GM23338 (cell line): Measurements from ENCODE around the gene ZNF83. TPM values are rescaled to one million over a fixed set of nuclear protein-coding genes. Genes with fewer than 3 reads are reported as not detected.
A peak's percentile ranks its signal among the peaks of the same experiment; 100 is the strongest.

Experiments used
- ATAC-seq: fragments of 200-7000 bp; cut with Tn5 transposase; 3 replicates; pipeline ENCODE4 v1.9.1; 2020
- DNase-seq: peaks from one replicate; pipeline ENCODE4 v3.0.0-alpha.2; 2015; ENCODE audit warnings: low spot score
- H2AFZ ChIP-seq: fragments of 200-600 bp; sonication (generic); 2 replicates; pipeline ENCODE4 v1.8.0; 2016; ENCODE audit warnings: antibody characterized with exemption, mild to moderate bottlenecking, moderate library complexity
- H3F3A ChIP-seq: fragments of 200-600 bp; sonication (generic); replicated peaks from 2 replicates; pipeline ENCODE4 v1.8.0; 2017; ENCODE audit warnings: antibody characterized with exemption, mixed run types, low read depth
- H3K27ac ChIP-seq: fragments of 200-600 bp; sonication (generic); 2 replicates; pipeline ENCODE4 v1.6.1; 2016; ENCODE audit warnings: low read depth
- H3K27me3 ChIP-seq: fragments of 200-600 bp; sonication (generic); 2 replicates; pipeline ENCODE4 v1.8.0; 2016; ENCODE audit warnings: mild to moderate bottlenecking, mixed run types, moderate library complexity; ENCODE audit not compliant: insufficient read depth
- H3K36me3 ChIP-seq: fragments of 200-600 bp; sonication (generic); 2 replicates; pipeline ENCODE4 v1.8.0; 2016; ENCODE audit warnings: mild to moderate bottlenecking; ENCODE audit not compliant: insufficient read depth
- H3K4me1 ChIP-seq: fragments of 200-600 bp; sonication (generic); 2 replicates; pipeline ENCODE4 v1.8.0; 2016; ENCODE audit warnings: mild to moderate bottlenecking, moderate library complexity; ENCODE audit not compliant: insufficient read depth
- H3K4me2 ChIP-seq: fragments of 200-600 bp; sonication (generic); 2 replicates; pipeline ENCODE4 v1.7.1; 2017; ENCODE audit warnings: mixed run types
- H3K4me3 ChIP-seq: fragments of 200-600 bp; sonication (generic); 2 replicates; pipeline ENCODE4 v1.6.1; 2016; ENCODE audit warnings: mixed run types
- H3K79me2 ChIP-seq: fragments of 200-600 bp; sonication (generic); replicated peaks from 2 replicates; pipeline ENCODE4 v1.8.0; 2017; ENCODE audit warnings: mild to moderate bottlenecking; ENCODE audit not compliant: insufficient read depth
- H3K9me2 ChIP-seq: fragments of 200-600 bp; sonication (generic); 2 replicates; pipeline ENCODE4 v1.8.0; 2017; ENCODE audit not compliant: insufficient read depth
- H4K20me1 ChIP-seq: fragments of 200-600 bp; sonication (generic); replicated peaks from 2 replicates; pipeline ENCODE4 v1.8.0; 2017; ENCODE audit warnings: mild to moderate bottlenecking; ENCODE audit not compliant: insufficient read depth
- H3K27ac Mint-ChIP-seq: 2 replicates; pipeline ENCODE4 v1.8.0; 2020; ENCODE audit warnings: inconsistent platforms, mild to moderate bottlenecking, moderate library complexity, mixed read lengths
- H3K27me3 Mint-ChIP-seq: 3 replicates; pipeline ENCODE4 v1.8.0; 2022; ENCODE audit warnings: low read depth, mild to moderate bottlenecking, moderate library complexity, mixed read lengths, inconsistent platforms; ENCODE audit not compliant: insufficient read depth, poor library complexity
- H3K36me3 Mint-ChIP-seq: 3 replicates; pipeline ENCODE4 v1.8.0; 2021; ENCODE audit warnings: low read depth, mild to moderate bottlenecking, inconsistent platforms, moderate library complexity, mixed read lengths
- H3K4me1 Mint-ChIP-seq: 3 replicates; pipeline ENCODE4 v1.8.0; 2020; ENCODE audit warnings: mild to moderate bottlenecking, inconsistent platforms, mixed read lengths
- H3K4me3 Mint-ChIP-seq: 3 replicates; pipeline ENCODE4 v1.8.0; 2021; ENCODE audit warnings: moderate library complexity, mild to moderate bottlenecking, inconsistent platforms, mixed read lengths
- H3K9me3 Mint-ChIP-seq: 3 replicates; pipeline ENCODE4 v1.8.0; 2020; ENCODE audit warnings: moderate library complexity, mild to moderate bottlenecking, inconsistent platforms, mixed read lengths
- EZH2 ChIP-seq: fragments of 200-600 bp; sonication (generic); IDR thresholded peaks from one replicate; pipeline ENCODE4 v1.8.0; 2017; ENCODE audit warnings: antibody characterized with exemption, mild to moderate bottlenecking, low read depth; ENCODE audit not compliant: unreplicated experiment
- NANOG ChIP-seq: IDR thresholded peaks from 2 replicates; pipeline ENCODE4 v1.6.1; 2016; ENCODE audit warnings: antibody characterized with exemption, borderline replicate concordance
- ZNF114 ChIP-seq: fragments of 250-450 bp; sonication (Bioruptor Pico); IDR thresholded peaks from 2 replicates; pipeline ENCODE4 v1.5.0; 2020; ENCODE audit warnings: mild to moderate bottlenecking, moderate library complexity
- ZNF331 ChIP-seq: fragments of 250-450 bp; sonication (Bioruptor Pico); IDR thresholded peaks from 2 replicates; pipeline ENCODE4 v1.5.0; 2020; ENCODE audit warnings: low read depth, mild to moderate bottlenecking, moderate library complexity
- polyA plus RNA-seq: library from polyadenylated mRNA; unstranded; fragments of >200 nt; fragmentation: Nextera tagmentation; extraction: Ambion mirVana; gene quantifications from 2 replicates; pipeline ENCODE4 v1.2.1, GENCODE V29; 2016
- total RNA-seq: library from RNA; depleted of rRNA; stranded (reverse); fragments of >200 nt; shearing (Covaris generic); gene quantifications from 2 replicates; pipeline ENCODE4 v1.2.3, GENCODE V29; 2014
- TF ChIP-seq, protein P1 (sequence below): fragments of 250-450 bp; sonication (Bioruptor Pico); IDR thresholded peaks from 2 replicates; pipeline ENCODE4 v1.5.0; 2020; ENCODE audit warnings: mild to moderate bottlenecking, moderate library complexity

Gene ZNF83
- total and polyA plus RNA-seq, 2 experiments from 2014 or later = 16.2 to 25.0 TPM

DNA sequence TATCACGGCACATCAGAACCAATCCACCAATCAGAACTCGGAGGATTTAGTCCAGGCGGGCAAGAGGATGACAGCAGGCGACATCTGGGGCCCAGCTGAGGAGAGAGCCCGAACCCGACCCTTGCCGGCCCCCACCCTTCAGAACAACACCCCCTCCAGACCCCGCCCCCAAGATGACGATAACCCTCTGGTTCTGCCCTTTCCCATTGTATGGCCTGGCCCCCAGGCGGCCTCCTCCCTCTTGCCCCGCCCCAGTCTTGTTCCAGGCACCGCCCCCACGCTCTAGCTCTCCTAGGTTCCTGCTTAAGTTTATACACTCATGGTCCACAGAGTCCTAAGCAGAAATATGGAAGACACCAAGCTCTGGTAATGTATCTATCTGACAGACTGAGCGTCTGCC is 2.8 kb upstream of the ZNF83 start:
- peak; percentile 56 for ATAC-seq
- Histone ChIP-seq H3F3A (peaks cover 14% of the 10 kb centered on the region), H2AFZ (no peak overlapping the region), H3K79me2 (0 out of 2 replicates have a peak, but pooled peaks cover 2% of the 10 kb centered on the region), H3K4me3 (no peak overlapping the region), H3K27me3 (peaks cover 17% of the 10 kb centered on the region; the same call in 1 of the 2 replicates), H3K4me1 (peaks cover 8% of the 10 kb centered on the region), H4K20me1 (no peaks in the 10 kb centered on the region; the same call in 1 of the 2 replicates), H3K9me2 (no peaks in the 10 kb centered on the region), H3K27ac (no peak overlapping the region), H3K4me2 (no peak overlapping the region), H3K36me3 (no peaks in the 10 kb centered on the region)
- Mint-ChIP-seq H3K27me3 (peaks cover 18% of the 10 kb centered on the region), H3K4me1 (peaks cover 8% of the 10 kb centered on the region), H3K9me3 (no peaks in the 10 kb centered on the region), H3K4me3 (no peak overlapping the region), H3K36me3 (no peaks in the 10 kb centered on the region; the same call in 2 of the 3 replicates), H3K27ac (no peak overlapping the region)
- TF ChIP-seq EZH2 = no peak
- no peak for TF ChIP-seq ZNF114 (CRISPR knock-in tag)
- TF ChIP-seq, protein P1, sequence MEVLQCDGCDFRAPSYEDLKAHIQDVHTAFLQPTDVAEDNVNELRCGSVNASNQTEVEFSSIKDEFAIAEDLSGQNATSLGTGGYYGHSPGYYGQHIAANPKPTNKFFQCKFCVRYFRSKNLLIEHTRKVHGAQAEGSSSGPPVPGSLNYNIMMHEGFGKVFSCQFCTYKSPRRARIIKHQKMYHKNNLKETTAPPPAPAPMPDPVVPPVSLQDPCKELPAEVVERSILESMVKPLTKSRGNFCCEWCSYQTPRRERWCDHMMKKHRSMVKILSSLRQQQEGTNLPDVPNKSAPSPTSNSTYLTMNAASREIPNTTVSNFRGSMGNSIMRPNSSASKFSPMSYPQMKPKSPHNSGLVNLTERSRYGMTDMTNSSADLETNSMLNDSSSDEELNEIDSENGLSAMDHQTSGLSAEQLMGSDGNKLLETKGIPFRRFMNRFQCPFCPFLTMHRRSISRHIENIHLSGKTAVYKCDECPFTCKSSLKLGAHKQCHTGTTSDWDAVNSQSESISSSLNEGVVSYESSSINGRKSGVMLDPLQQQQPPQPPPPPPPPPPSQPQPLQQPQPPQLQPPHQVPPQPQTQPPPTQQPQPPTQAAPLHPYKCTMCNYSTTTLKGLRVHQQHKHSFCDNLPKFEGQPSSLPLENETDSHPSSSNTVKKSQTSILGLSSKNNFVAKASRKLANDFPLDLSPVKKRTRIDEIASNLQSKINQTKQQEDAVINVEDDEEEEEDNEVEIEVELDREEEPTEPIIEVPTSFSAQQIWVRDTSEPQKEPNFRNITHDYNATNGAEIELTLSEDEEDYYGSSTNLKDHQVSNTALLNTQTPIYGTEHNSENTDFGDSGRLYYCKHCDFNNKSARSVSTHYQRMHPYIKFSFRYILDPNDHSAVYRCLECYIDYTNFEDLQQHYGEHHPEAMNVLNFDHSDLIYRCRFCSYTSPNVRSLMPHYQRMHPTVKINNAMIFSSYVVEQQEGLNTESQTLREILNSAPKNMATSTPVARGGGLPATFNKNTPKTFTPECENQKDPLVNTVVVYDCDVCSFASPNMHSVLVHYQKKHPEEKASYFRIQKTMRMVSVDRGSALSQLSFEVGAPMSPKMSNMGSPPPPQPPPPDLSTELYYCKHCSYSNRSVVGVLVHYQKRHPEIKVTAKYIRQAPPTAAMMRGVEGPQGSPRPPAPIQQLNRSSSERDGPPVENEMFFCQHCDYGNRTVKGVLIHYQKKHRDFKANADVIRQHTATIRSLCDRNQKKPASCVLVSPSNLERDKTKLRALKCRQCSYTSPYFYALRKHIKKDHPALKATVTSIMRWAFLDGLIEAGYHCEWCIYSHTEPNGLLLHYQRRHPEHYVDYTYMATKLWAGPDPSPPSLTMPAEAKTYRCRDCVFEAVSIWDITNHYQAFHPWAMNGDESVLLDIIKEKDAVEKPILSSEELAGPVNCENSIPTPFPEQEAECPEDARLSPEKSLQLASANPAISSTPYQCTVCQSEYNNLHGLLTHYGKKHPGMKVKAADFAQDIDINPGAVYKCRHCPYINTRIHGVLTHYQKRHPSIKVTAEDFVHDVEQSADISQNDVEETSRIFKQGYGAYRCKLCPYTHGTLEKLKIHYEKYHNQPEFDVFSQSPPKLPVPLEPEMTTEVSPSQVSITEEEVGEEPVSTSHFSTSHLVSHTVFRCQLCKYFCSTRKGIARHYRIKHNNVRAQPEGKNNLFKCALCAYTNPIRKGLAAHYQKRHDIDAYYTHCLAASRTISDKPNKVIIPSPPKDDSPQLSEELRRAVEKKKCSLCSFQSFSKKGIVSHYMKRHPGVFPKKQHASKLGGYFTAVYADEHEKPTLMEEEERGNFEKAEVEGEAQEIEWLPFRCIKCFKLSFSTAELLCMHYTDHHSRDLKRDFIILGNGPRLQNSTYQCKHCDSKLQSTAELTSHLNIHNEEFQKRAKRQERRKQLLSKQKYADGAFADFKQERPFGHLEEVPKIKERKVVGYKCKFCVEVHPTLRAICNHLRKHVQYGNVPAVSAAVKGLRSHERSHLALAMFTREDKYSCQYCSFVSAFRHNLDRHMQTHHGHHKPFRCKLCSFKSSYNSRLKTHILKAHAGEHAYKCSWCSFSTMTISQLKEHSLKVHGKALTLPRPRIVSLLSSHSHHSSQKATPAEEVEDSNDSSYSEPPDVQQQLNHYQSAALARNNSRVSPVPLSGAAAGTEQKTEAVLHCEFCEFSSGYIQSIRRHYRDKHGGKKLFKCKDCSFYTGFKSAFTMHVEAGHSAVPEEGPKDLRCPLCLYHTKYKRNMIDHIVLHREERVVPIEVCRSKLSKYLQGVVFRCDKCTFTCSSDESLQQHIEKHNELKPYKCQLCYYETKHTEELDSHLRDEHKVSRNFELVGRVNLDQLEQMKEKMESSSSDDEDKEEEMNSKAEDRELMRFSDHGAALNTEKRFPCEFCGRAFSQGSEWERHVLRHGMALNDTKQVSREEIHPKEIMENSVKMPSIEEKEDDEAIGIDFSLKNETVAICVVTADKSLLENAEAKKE (CRISPR knock-in tag) = no peak
- no peak for TF ChIP-seq ZNF331
- no peak for TF ChIP-seq NANOG
- DNase-seq = peak; percentile 91

DNA sequence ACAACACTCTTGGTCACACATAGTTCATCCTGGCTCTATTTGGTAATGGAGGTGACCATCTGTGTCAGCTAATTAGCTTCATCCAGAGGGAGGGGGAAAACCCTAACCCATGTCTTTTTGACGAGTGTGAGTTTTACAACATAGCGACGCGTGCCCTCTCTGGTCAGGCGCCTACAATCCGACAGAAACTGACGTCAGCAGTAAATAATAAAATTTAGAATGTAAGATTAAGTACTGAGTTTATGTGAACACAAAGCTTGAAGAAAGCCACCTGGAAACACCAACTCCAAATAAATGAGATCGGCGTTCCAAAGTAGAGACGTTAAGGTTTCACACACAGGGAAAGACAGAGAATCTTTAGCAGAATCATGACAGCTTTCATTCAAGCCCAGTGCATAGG is 1.8 kb upstream of the ZNF83 start:
- no peaks in the 10 kb centered on the region for H3K9me3 Mint-ChIP-seq
- H3K4me2 ChIP-seq = no peak overlapping the region
- peaks cover 8% of the 10 kb centered on the region for H3K4me1 Mint-ChIP-seq
- H3K79me2 ChIP-seq = 0 out of 2 replicates have a peak, but pooled peaks cover 2% of the 10 kb centered on the region
- H3K4me3 ChIP-seq = no peak overlapping the region
- H3K36me3 ChIP-seq = no peaks in the 10 kb centered on the region
- peaks cover 17% of the 10 kb centered on the region; the same call in 1 of the 2 replicates for H3K27me3 ChIP-seq
- H3K9me2 ChIP-seq = no peaks in the 10 kb centered on the region
- no peak overlapping the region for H3K27ac ChIP-seq
- peaks cover 8% of the 10 kb centered on the region for H3K4me1 ChIP-seq
- peaks cover 16% of the 10 kb centered on the region for H3K27me3 Mint-ChIP-seq
- no peak overlapping the region for H3K27ac Mint-ChIP-seq
- no peak for DNase-seq
- no peak overlapping the region for H3K4me3 Mint-ChIP-seq
- H2AFZ ChIP-seq = no peak overlapping the region
- no peak for ATAC-seq
- no peaks in the 10 kb centered on the region; the same call in 1 of the 2 replicates for H4K20me1 ChIP-seq
- H3K36me3 Mint-ChIP-seq = peaks cover 1% of the 10 kb centered on the region; the same call in 2 of the 3 replicates
- peaks cover 14% of the 10 kb centered on the region for H3F3A ChIP-seq
- TF ChIP-seq NANOG = no peak
- TF ChIP-seq, protein P1 (CRISPR knock-in tag) = no peak
